CD4-positive, alpha-beta memory T cell (primary cell): ENCODE measurements around the gene CASKIN2. TPM values are rescaled to one million over a fixed set of nuclear protein-coding genes. Genes with fewer than 3 reads are reported as not detected.
"Not testable (repeated sequence)": the region's sequence is repeated elsewhere in the genome, so short reads cannot be mapped to it uniquely, and the experiment has no call there.

Source experiments
- CTCF ChIA-PET: fragments of 350-600 bp; sonication (Branson Sonifier 250); formaldehyde crosslinking; loops from one replicate; lab custom pipeline; 2021; ENCODE audit warnings: inconsistent platforms; ENCODE audit not compliant: partially characterized antibody; lab: Charles Lee
- POLR2A ChIA-PET: fragments of 350-600 bp; sonication (Branson Sonifier 250); formaldehyde crosslinking; loops from one replicate; lab custom pipeline; 2021; ENCODE audit not compliant: partially characterized antibody; lab: Charles Lee
- DNase-seq, 5 donors: peaks; one replicate each; pipeline versions ENCODE4 v3.0.0 to v3.0.0-alpha.2; 2020 to 2022; ENCODE audit warnings: mixed read lengths in 1 of 5
- H3K27ac ChIP-seq: one replicate; pipeline ENCODE4 v1.7.0; 2013; ENCODE audit warnings: low read depth, low read length
- H3K27me3 ChIP-seq: 2 replicates; pipeline ENCODE4 v1.7.0; 2013; ENCODE audit warnings: mild to moderate bottlenecking, low read length, moderate library complexity; ENCODE audit not compliant: insufficient read depth
- H3K36me3 ChIP-seq: 2 replicates; pipeline ENCODE4 v1.7.0; 2013; ENCODE audit warnings: mild to moderate bottlenecking, low read length, moderate library complexity; ENCODE audit not compliant: insufficient read depth
- H3K4me1 ChIP-seq: 2 replicates; pipeline ENCODE4 v1.7.0; 2013; ENCODE audit warnings: mild to moderate bottlenecking, low read length, moderate library complexity; ENCODE audit not compliant: insufficient read depth
- H3K4me3 ChIP-seq, 2 donors: one replicate each; pipeline ENCODE4 v1.7.0; 2013; ENCODE audit warnings: low read length in 2 of 2, mild to moderate bottlenecking in 1 of 2
- H3K9me3 ChIP-seq, 2 donors: one replicate each; pipeline ENCODE4 v1.7.0; 2013; ENCODE audit warnings: low read length in 2 of 2, control low read depth in 1 of 2; ENCODE audit not compliant: control insufficient read depth in 1 of 2
- H3K27ac Mint-ChIP-seq, 7 donors: one replicate each; pipeline ENCODE4 v1.8.0; 2020 to 2021; ENCODE audit warnings: mixed read lengths in 7 of 7, mild to moderate bottlenecking in 6 of 7, inconsistent platforms in 3 of 7, moderate library complexity in 3 of 7
- H3K27me3 Mint-ChIP-seq, 2 donors: one replicate each; pipeline ENCODE4 v1.8.0; 2020 to 2021; ENCODE audit warnings: mixed read lengths in 2 of 2
- H3K36me3 Mint-ChIP-seq, 2 donors: one replicate each; pipeline ENCODE4 v1.8.0; 2020 to 2021; ENCODE audit warnings: mixed read lengths in 2 of 2, inconsistent platforms in 1 of 2, mild to moderate bottlenecking in 1 of 2
- H3K4me1 Mint-ChIP-seq, 4 donors: one replicate each; pipeline ENCODE4 v1.8.0; 2020 to 2021; ENCODE audit warnings: mixed read lengths in 4 of 4, mild to moderate bottlenecking in 1 of 4
- H3K4me3 Mint-ChIP-seq, 8 donors: one replicate each; pipeline ENCODE4 v1.8.0; 2020 to 2021; ENCODE audit warnings: mixed read lengths in 8 of 8, mild to moderate bottlenecking in 7 of 8, moderate library complexity in 6 of 8, inconsistent platforms in 3 of 8
- H3K9me3 Mint-ChIP-seq, 8 donors: one replicate each; pipeline ENCODE4 v1.8.0; 2020 to 2021; ENCODE audit warnings: mixed read lengths in 8 of 8, mild to moderate bottlenecking in 5 of 8, inconsistent platforms in 3 of 8, moderate library complexity in 1 of 8
- intact Hi-C: fragments of 100-400 bp; cut with micrococcal nuclease; formaldehyde crosslinking; loops from one replicate; pipeline ENCODE4 v1.15.1; 2023
- polyA plus RNA-seq, 2 donors: library from polyadenylated mRNA; unstranded; fragments of 300-500 nt; fragmentation: Illumina TruSeq; gene quantifications; one replicate each; pipeline ENCODE4 v1.2.3, GENCODE V29; 2021
- total RNA-seq, 2 experiments: library from RNA; stranded (reverse); gene quantifications; one replicate each; pipeline ENCODE4 v1.2.3, GENCODE V29; 2021

Gene CASKIN2
- total and polyA plus RNA-seq, 4 experiments from 2014 or later, result 0.32 to 0.53 TPM; not detected in 2

DNA sequence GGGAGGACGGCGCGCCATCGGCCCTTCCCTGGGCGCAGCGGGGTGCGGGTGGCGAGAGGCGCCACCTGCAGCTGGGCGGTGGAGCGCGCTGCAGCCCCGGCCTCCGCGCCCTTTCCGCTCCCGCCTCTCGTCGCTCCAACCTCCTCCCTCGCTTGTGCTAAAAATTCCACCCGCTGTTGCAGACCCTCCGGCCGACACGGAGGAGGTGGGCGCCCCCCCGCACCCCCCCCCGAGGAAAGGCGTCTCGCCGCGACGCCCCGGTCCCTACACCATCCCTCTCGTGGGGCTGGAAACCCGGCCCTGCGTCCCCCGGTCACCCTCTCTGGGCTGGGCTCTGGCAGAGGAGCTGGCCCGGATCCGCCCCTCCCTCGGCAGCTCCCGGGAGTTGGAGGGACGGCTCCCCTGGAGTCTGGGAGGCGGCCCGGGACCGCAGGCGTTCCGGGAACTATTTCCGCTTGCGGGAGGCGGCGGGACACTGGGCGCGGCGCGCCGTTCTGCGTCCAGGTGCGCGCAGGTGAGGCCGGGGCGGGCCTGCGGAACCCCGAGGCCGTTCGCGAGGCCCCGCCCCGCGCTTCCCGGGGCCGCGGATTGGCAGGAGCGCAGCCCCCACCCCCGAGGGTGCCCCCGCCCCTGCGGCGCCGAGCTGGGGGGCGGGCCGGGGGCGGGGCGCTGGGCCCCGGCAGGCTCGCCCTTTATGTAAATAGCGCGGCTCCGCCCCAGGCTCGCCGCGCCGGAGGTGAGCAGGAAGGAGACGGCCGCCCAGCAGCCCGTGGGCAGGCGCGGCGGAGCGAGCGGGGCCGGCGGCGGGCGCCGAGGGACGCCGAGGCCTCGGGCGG, 9.9 kb upstream of the CASKIN2 start, which contains the start of gene LLGL2:
Gene LLGL2, plus strand, starts transcription at position 728 of the 836 bp plus-strand sequence. CDS start 17,730 bp downstream, outside the sequence.
- peak within 1 kb of the TSS; percentile 52 to 75 (median 67) for H3K27ac Mint-ChIP-seq
- ChIA-PET CTCF (interaction anchor here (0.6 to 3.1 kb wide), 11 partner anchors 9 to 555 kb away, joined by 3 to 24 read pairs (median 4); partner anchors contain the start of gene TSEN54), POLR2A (interaction anchor here (0.7 to 3.8 kb wide), 15 partner anchors 8 to 259 kb away, joined by 3 to 72 read pairs (median 5); partner anchors contain the start of genes GRB2, SLC25A19, TMEM94 and TSEN54)
- Histone ChIP-seq H3K27ac (peak within 1 kb of the TSS; percentile 56), H3K9me3 (no peaks in the 10 kb centered on the region), H3K27me3 (no peaks in the 10 kb centered on the region), H3K4me3 (peak within 1 kb of the TSS; percentile 36 to 74), H3K4me1 (peaks cover 24% of the 10 kb centered on the region), H3K36me3 (peaks cover 18% of the 10 kb centered on the region)
- intact Hi-C loops, result loop anchor here (1.0 to 2.0 kb wide), 5 partner anchors 9 to 120 kb away; partner anchors contain the start of genes GRB2 and TSEN54
- peak; percentile 84 to 91 (median 90) for DNase-seq
- peaks cover 6 to 19% of the 10 kb centered on the region in 2 donors for H3K36me3 Mint-ChIP-seq
- H3K9me3 Mint-ChIP-seq, result no peaks in the 10 kb centered on the region
- H3K27me3 Mint-ChIP-seq, result no peaks in the 10 kb centered on the region
- H3K4me1 Mint-ChIP-seq, result peaks cover 8 to 17% (median 12%) of the 10 kb centered on the region in 4 donors
- peak within 1 kb of the TSS; percentile 82 to 87 (median 84) for H3K4me3 Mint-ChIP-seq

DNA sequence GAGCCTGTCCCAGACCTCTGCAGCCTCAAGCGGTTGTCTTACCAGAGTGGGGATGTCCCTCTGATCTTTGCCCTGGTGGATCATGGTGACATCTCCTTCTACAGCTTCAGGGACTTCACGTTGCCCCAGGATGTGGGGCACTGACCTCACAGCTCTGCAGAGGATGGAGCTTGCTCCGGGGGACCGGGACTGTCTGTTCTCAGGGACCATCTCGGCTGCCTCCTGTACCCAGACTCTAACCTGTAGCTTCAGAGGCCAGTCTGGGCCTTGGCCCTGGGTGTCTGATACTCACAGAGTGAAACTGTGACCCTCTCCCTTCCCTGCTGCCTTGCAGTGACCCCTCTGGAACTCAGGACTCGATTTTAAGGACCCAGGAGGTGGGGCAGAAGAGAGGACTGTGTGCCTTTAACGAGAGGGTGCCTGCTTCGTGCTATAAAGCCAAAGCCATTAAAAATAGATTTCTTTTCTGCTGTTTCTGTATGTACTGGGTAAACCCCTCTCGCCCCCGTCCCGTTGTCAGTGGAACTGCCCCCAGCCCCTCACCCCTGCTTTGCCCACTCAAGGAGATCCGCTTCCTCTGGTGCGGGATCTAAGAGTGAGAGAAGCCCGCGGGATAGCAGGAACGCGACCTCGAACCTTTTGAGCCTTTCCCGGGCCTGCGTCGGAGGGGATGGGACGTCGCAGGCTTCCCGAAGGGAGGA, 9.1 kb upstream of the CASKIN2 start:
- H3K27ac Mint-ChIP-seq, result peak overlapping the region; percentile 26 to 75 (median 65)
- CTCF ChIA-PET, result interaction anchor here (0.6 to 3.1 kb wide), 10 partner anchors 8 to 554 kb away, joined by 3 to 24 read pairs (median 4); partner anchors contain the start of gene TSEN54
- peak overlapping the region in 1 of 2 donors; percentile 74 for H3K4me3 ChIP-seq
- peaks cover 22% of the 10 kb centered on the region for H3K36me3 ChIP-seq
- H3K9me3 Mint-ChIP-seq, result no peaks in the 10 kb centered on the region
- POLR2A ChIA-PET, result interaction anchor here (0.8 to 3.8 kb wide), 9 partner anchors 8 to 235 kb away, joined by 3 to 72 read pairs (median 9); partner anchors contain the start of genes GRB2, SLC25A19, TMEM94 and TSEN54
- intact Hi-C loops, result loop anchor here (2.0 kb wide), 1 partner anchor 64 kb away; no protein-coding TSS in a partner anchor
- no peak for DNase-seq
- H3K27me3 ChIP-seq, result no peaks in the 10 kb centered on the region
- no peaks in the 10 kb centered on the region for H3K9me3 ChIP-seq
- peaks cover 24% of the 10 kb centered on the region for H3K4me1 ChIP-seq
- peak overlapping the region; percentile 56 for H3K27ac ChIP-seq
- H3K27me3 Mint-ChIP-seq, result no peaks in the 10 kb centered on the region
- peaks cover 11 to 20% of the 10 kb centered on the region in 2 donors for H3K36me3 Mint-ChIP-seq
- H3K4me1 Mint-ChIP-seq, result peaks cover 11 to 23% (median 13%) of the 10 kb centered on the region in 4 donors
- peak overlapping the region; percentile 71 to 83 (median 76) for H3K4me3 Mint-ChIP-seq

DNA sequence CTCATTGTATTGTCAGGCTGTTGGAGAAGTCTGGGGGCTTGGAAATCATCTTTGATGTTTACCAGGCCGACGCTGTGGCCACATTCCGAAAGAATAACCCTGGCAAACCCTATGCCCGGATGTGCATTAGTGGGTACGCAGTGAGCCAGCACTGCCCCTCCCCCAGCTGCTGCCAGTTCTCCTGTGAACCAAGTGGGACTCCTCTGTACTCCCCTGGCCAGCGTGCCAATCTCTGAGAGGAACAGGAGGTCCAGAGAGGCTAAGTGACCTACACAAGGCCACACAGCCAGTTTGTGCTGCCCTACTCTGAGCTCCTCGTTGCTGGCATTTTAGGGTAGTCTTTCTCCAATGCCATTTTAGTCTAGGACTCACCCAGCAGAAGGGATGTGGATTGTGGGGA, 8.3 kb upstream of the CASKIN2 start:
- no peak for DNase-seq
- H3K36me3 ChIP-seq, result peaks cover 22% of the 10 kb centered on the region
- Mint-ChIP-seq H3K4me1 (peaks cover 11 to 30% (median 15%) of the 10 kb centered on the region in 4 donors), H3K27ac (peak overlapping the region in 5 of 7 donors; percentile 9 to 66 (median 47)), H3K27me3 (no peaks in the 10 kb centered on the region), H3K4me3 (peak overlapping the region in 4 of 8 donors; percentile 6 to 76 (median 48)), H3K9me3 (no peaks in the 10 kb centered on the region), H3K36me3 (peaks cover 12 to 22% of the 10 kb centered on the region in 2 donors)
- no peaks in the 10 kb centered on the region for H3K9me3 ChIP-seq
- no peaks in the 10 kb centered on the region for H3K27me3 ChIP-seq
- ChIA-PET POLR2A (interaction anchor here (0.9 to 3.8 kb wide), 4 partner anchors 7 to 96 kb away, joined by 3 to 72 read pairs (median 24); partner anchors contain the start of genes TMEM94 and TSEN54), CTCF (interaction anchor here (0.9 to 2.7 kb wide), 4 partner anchors 10 to 97 kb away, joined by 3 to 20 read pairs (median 5); no protein-coding TSS in a partner anchor)
- H3K4me3 ChIP-seq, result no peak overlapping the region
- intact Hi-C loops, result loop anchor here (2.0 kb wide), 1 partner anchor 65 kb away; no protein-coding TSS in a partner anchor
- peaks cover 32% of the 10 kb centered on the region for H3K4me1 ChIP-seq
- no peak overlapping the region for H3K27ac ChIP-seq

GRCh38 chr17:75521951-75522727, 6.8 kb upstream of the CASKIN2 start:
- Histone ChIP-seq H3K9me3 (no peaks in the 10 kb centered on the region), H3K4me3 (no peak overlapping the region), H3K36me3 (peaks cover 22% of the 10 kb centered on the region), H3K27ac (no peak overlapping the region), H3K4me1 (peaks cover 46% of the 10 kb centered on the region), H3K27me3 (no peaks in the 10 kb centered on the region)
- Mint-ChIP-seq H3K4me3 (peak overlapping the region in 2 of 8 donors; percentile 35 to 44), H3K36me3 (peaks cover 17 to 33% of the 10 kb centered on the region in 2 donors), H3K9me3 (no peaks in the 10 kb centered on the region), H3K4me1 (peaks cover 24 to 44% (median 28%) of the 10 kb centered on the region in 4 donors), H3K27me3 (no peaks in the 10 kb centered on the region), H3K27ac (peak overlapping the region in 1 of 7 donors; percentile 1)
- intact Hi-C loops, result no loop called here
- POLR2A ChIA-PET, result interaction anchor here (1.2 to 1.6 kb wide), 2 partner anchors 13 to 67 kb away, joined by 3 read pairs; no protein-coding TSS in a partner anchor
- CTCF ChIA-PET, result interaction anchor here (0.7 to 1.0 kb wide), 2 partner anchors 8 to 66 kb away, joined by 3 to 7 read pairs; partner anchors contain the start of gene TMEM94
- no peak for DNase-seq

DNA sequence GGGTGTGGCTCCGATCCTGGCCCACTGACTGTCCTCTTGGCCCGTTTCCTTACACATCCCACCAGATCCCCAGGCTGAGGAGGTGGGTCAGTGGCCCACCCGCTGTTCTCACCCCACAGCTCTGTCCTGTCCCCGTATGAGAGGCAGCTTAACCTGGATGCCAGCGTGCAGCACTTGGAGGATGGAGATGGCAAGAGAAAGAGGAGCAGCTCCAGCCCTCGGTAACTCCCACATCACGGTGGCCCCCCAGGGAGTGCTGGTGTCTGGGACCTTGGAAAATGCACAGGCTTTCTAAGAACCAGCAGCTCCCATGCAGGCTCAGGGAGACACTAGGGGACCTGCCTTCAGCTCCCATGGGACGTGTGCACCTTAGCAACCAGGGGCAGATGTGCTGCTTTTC, 6.0 kb upstream of the CASKIN2 start:
- ChIA-PET CTCF (no interaction called here), POLR2A (interaction anchor here (1.6 kb wide), 1 partner anchor 14 kb away, joined by 3 read pairs; no protein-coding TSS in a partner anchor)
- Histone ChIP-seq H3K4me3 (no peak overlapping the region), H3K36me3 (peaks cover 22% of the 10 kb centered on the region), H3K9me3 (no peaks in the 10 kb centered on the region), H3K27me3 (no peaks in the 10 kb centered on the region), H3K4me1 (peaks cover 39% of the 10 kb centered on the region), H3K27ac (no peak overlapping the region)
- no peaks in the 10 kb centered on the region for H3K9me3 Mint-ChIP-seq
- no peaks in the 10 kb centered on the region for H3K27me3 Mint-ChIP-seq
- H3K4me3 Mint-ChIP-seq, result no peak overlapping the region
- peak overlapping the region in 1 of 7 donors; percentile 12 for H3K27ac Mint-ChIP-seq
- H3K4me1 Mint-ChIP-seq, result peaks cover 18 to 38% (median 22%) of the 10 kb centered on the region in 4 donors
- no peak for DNase-seq
- intact Hi-C loops, result no loop called here
- H3K36me3 Mint-ChIP-seq, result peaks cover 17 to 31% of the 10 kb centered on the region in 2 donors

DNA sequence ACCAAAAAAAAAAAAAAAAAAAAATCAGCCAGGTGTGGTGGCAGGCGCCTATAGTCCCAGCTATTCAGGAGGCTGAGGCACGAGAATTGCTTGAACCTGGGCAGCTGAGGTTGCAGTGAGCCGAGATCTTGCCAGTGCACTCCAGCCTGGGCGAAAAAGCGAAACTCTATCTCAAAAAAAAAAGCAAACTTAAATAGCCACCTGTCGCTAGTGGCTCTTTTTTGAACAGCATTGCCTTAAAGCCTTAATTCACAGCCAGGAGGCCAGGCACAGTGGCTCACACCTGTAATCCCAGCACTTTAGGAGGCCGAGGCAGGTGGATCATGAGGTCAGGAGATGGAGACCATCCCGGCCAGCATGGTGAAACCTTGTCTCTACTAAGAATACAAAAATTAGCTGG, 5.1 kb upstream of the CASKIN2 start:
- H3K27ac ChIP-seq, intact Hi-C loops, H3K27me3 ChIP-seq, H3K4me3 ChIP-seq, H3K9me3 Mint-ChIP-seq, H3K4me3 Mint-ChIP-seq, H3K9me3 ChIP-seq, H3K27me3 Mint-ChIP-seq, DNase-seq: not testable (repeated sequence)
- Histone ChIP-seq H3K4me1 (peaks cover 38% of the 10 kb centered on the region), H3K36me3 (peaks cover 22% of the 10 kb centered on the region)
- Mint-ChIP-seq H3K27ac (peak overlapping the region in 1 of 7 donors; percentile 52), H3K4me1 (peaks cover 17 to 37% (median 20%) of the 10 kb centered on the region in 4 donors), H3K36me3 (peaks cover 17 to 31% of the 10 kb centered on the region in 2 donors)
- CTCF ChIA-PET, result interaction anchor here (1.5 kb wide), 1 partner anchor 15 kb away, joined by 3 read pairs; no protein-coding TSS in a partner anchor
- POLR2A ChIA-PET, result interaction anchor here (0.5 to 1.3 kb wide), 2 partner anchors 30 to 64 kb away, joined by 3 to 6 read pairs; partner anchors contain the start of gene TMEM94
